UCSD-AML1 (cell line): Measurements from ENCODE around the gene DEPDC5.
"Not testable (repeated sequence)": the region's sequence is repeated elsewhere in the genome, so short reads cannot be mapped to it uniquely, and the experiment has no call there.

Source experiments
- DNase-seq: peaks from one replicate; lab custom pipeline; 2025; ENCODE audit not compliant: unreplicated experiment; lab: John Stamatoyannopoulos, UW

DEPDC5 gene

DNA sequence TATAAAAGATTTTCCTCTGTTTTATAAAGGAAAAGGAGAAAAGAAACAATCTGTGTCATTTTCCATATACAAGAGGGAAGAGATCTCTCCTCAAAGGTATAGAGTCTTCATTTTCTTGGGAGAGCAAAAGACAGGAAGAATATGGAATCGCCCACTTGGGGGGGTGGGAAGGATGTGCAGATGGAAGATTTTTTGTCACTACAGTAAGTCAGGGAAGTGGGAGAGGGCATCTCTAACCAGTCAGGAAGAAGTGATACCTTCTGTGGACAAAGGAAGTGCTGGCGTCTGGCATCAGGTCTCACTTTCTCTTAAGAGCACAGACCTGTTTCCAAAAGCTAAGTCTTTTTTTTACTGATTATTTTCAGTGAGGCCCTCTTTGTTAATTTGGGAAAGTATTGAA lies 5.3 kb upstream of the DEPDC5 start:
- no peak for DNase-seq

DNA sequence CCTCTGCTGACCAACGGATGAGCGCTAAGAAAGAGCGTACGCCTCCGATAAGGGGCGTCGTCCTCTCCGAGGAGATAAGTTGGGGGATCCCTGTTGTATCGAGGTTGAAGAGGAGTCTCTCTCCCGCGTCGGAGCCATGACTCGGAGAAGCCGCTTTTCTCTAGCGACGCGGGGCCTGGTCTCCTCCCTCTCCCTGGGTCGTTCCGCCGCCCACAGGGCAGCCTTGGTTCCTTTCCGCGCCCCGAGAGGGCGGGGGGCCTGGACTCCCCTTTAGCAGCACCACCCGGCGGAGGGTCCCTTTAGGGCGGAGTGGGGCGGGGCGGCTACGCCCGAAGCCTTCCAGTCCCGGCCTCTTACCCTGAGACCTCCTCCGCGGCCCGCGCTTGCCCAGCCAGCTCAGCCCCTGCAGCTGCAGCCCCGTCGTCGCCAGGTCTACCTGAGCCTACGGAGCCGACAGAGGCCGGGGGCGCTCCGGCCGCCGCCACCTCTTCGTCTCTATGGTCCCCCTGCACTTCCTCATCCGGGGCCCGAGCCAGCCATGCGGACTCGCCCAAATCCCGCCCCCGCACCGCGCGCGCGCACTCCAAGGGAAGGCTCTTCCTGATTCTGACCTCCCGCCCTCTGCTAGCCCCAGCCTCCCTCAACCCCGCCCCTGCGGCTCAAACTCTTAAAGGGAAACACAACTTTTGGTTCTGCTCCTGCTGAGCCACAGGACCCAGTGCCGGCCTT lies 4.0 kb upstream of the DEPDC5 start, which contains the start of gene PRR14L:
Gene PRR14L, minus strand, starts transcription at position 497 of the 729 bp plus-strand sequence. CDS start 11,272 bp downstream, outside the sequence.
- DNase-seq = peak; percentile 98

DNA sequence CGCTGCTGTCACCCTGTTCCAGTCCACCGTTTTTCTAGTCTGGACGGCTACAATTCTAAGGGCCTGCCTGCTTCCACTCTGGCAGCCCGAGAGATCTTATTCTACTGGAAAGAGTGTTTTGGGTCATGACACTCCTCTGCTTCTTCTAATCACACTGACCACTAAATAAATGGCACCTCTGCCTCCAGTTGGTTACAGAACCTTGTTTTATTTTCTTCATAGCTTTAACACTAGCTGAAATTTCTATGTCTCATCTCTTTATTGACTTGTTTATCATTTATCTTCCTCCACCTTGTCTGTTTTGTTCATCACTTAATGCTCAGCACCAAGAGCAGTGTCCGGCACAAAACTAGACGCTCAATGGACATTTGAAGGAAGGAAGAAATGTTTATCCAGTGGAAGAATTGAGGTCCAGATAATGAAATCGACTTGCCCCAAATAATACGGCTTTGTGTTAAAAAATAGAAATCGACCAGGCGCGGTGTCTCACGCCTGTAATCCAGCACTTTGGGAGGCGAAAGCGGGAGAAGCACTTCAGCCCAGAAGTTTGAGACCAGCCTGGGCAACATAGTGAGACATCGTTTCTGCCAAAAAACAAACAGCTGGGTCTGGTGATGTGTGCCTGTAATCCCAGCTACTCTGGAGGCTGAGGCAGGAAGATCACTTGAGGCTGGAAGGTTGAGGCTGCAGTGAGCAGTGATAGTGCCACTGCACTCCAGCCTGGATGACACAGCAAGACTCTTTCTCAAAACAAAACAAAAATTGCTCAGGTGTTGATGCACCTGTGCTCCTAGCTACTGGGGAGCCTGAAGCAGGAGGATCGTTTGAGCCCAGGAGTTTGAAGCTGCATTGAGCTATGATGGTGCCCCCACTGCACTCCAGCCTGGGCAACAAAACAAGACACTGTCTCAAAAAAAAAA lies 3.2 kb upstream of the DEPDC5 start:
- no peak for DNase-seq

DNA sequence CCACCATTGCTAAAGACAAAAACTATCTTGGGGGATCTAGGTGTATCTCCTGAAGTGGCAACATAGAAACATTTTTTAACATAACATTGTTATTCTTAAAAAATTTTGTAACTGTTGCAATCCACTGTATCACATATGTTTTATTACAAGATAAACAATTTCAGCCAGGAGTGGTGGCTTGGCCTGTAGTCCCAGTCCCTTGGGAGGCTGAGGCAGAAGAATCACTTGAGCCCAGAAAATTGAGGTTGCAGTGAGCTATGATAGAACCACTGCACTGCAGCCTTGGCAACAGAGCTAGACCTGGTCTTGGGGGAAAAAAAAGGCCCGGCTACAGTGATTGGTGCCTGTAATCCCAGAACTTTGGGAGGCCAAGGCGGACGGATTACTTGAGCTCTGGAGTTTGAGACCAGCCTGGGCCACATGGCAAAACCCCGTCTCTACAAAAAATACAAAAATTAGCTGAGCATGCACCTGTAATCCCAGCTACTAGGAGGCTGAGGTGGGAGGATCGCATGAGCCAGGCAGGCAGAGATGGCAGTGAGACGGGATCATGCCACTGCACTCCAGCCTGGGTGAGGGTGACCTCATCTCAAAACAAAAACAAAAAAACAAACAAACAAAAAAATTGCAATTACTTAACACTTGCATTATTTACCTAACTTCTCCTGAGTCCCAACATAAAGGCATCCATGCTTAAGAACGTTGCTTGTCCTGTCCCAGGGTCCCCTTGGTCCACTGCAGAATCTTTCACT lies 1.5 kb upstream of the DEPDC5 start:
- DNase-seq = no peak

- DNase-seq = peak; percentile 79
Measured at GRCh38 chr22:31753005-31753633, 700 bp upstream of the DEPDC5 start.

DNA sequence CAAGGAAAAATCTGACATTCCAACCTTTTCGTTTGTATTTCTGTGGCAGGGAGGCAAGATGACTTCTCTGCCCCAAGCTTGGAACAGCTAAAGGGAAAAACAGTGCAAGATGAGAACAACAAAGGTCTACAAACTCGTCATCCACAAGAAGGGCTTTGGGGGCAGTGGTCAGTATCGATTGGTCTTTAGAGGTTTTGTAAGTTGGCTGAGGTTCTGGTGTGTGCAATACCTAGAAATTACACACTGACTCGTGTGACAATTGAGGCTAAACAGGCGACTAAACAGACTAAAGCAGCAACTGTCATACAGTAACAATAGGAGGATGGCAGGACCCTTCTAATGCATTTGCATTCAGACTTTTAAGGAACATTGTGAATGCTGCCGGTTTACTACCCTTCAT lies 994 bp downstream of the DEPDC5 start:
- no peak for DNase-seq

DNA sequence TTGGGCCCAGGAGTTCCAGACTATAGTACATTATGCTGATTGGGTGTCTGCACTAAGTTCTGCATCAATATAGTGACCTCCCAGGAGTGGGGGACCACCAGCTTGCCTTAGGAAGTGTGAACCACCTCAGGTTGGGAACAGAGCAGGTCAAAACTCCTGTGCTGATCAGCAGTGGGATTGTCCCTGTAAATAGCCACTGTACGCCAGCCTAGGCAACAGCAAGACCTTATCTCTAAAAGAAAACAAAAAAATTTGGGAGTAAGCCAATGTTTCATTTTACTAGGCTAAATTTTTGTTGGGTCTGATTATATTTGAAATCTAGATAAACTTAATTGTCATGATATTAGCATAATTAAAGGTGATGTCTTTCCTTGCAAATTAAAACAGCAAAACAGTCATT lies 3.4 kb downstream of the DEPDC5 start:
- no peak for DNase-seq

- not testable (repeated sequence) for DNase-seq
Measured at GRCh38 chr22:31758860-31759259, 5.0 kb downstream of the DEPDC5 start.

DNA sequence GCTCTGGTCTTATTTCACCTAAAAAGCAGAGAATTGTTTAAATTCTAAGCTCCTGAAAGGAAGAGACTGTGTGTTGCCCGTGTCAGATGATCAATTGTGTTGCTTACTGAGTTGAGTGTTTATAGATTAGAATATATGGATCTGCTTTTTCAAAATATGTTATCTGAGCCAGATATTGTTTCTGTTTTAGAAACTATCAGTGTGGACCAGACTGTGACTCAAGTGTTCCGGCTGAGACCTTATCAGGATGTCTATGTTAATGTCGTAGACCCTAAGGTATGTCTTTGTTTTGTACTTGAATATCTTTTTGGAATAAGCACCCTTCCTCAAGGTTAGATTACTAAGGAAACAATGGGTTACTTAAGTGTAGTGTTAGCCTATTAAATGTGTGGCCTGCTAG lies 11.0 kb downstream of the DEPDC5 start:
- DNase-seq = no peak

DNA sequence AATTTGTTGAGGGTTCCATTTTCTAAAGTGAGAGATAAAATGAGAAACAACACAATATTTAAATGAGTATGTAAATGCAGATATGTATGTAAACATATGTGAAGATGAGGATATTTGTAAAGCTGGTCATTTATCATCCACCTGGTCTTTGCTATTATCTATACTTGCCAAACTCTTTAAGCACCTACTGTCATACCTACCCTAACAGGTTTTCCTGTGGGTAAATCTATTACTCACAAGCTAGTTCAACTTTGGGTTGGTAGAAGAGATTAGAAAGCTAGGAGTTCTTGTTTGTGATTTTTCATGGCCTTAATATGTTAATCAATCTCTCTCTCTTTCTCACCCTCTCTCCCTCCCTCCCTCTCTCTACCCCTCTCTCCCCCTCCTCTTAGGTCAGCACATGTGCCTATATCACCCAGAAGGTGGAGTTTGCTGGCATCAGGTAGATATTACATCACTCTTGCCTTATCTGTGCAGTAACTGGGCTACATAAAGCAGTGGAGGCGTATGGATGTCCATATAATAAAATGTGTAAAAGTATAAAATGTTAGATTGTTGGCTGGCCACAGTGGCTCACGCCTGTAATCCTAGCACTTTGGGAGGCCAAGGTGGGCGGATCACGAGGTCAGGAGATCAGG lies 14.7 kb downstream of the DEPDC5 start:
- DNase-seq = no peak

- DNase-seq = no peak
Measured at GRCh38 chr22:31773416-31773815, 19.6 kb downstream of the DEPDC5 start.

- DNase-seq = no peak
Measured at GRCh38 chr22:31776231-31776630, 22.4 kb downstream of the DEPDC5 start.

DNA sequence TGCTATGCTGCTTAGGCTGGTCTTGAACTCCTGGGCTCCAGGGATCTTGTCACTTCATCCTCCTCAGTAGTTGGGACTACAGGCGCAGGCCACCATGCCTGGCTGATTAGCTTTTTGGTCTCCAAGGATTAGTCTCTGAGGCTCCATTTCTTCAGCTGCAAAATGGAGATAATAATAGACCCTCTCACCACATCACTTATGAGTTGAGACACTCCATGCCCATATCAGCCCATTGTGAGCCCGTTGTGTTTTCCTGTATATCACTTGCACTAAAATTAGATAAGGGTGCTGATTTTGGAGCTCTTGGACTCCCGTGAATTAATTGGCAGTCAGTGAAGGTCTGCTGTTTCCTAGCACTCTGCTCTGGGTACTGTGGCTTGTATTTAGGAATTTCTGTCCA lies 36.0 kb downstream of the DEPDC5 start:
- no peak for DNase-seq

DNA sequence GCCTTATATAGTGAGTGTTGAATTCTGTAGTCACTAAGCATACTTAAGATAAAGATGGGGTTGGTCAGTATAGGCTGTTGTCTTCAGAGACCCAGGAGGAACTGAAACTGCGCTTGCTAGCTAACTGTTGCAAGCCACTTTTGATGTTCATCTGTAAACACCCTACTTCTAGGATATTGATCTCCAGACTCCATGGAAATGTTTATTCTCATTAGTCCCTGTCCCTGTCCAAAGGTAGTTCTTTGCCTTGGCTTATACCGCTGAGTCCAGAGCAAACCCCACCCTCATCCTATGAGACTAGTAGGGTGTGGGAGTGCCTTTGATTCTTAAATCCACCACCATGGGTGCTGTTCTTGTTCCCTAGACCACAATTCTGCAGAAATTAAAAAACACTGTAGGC lies 36.4 kb downstream of the DEPDC5 start:
- no peak for DNase-seq

GRCh38 chr22:31799358-31799757 lies 45.5 kb downstream of the DEPDC5 start:
- DNase-seq = not testable (repeated sequence)

DNA sequence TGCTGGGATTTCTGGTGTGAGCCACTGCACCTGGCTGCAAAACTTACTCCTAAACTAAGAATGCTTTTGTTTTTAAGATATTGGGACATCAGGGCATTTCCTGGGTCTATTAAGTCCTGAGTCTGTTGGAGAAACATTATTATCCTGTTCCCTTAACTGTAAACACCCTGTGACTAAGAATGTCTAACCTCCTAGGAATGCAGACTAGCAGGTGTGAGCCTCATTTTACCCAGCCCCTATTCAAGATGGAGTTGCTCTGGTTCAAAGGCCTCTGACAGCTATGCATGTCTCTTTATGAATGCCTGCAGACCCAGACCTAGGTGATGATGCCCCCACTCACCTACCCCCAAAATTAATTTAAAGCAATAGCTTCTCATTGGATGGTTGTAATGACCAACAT lies 46.2 kb downstream of the DEPDC5 start:
- no peak for DNase-seq

- DNase-seq = not testable (repeated sequence)
Measured at GRCh38 chr22:31800861-31801260, 47.0 kb downstream of the DEPDC5 start.

GRCh38 chr22:31802575-31802974 lies 48.8 kb downstream of the DEPDC5 start:
- no peak for DNase-seq

- no peak for DNase-seq
Measured at GRCh38 chr22:31806751-31807150, 52.9 kb downstream of the DEPDC5 start.

DNA sequence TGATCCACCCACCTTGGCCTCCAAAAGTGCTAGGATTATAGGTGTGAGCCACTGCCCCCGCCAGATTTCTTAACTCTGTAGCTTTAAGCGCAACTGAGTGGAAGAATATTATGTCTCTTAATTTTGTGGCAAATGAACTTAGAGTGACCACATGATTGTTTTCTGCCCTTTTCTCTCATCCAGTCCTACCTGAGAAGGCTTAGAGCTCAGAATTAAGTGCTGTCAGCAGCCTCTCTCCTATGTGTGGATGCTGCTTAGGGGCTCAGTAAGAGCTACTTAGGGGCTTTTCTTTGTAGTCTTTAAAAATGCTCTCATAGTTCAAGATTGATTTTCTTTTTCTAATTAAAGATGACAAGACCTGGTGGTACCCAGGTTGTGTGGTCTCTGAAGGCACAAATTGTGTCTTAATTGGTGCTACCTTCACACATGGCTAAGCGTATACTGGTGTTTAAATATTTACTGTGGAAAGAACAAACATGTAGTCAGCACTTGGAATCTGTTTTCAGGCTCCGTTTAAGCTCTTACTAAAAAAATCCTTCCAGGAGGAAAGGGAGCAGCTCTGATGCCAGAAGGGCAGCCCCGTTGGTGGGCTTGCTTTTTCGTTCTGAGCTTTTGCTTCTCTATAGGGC lies 59.3 kb downstream of the DEPDC5 start:
- no peak for DNase-seq
